Activated CD4-positive, alpha-beta T cell treated with anti-CD3 and anti-CD28 coated beads for 36 hours (primary cell): ENCODE measurements around the gene CBFA2T3. TPM values are rescaled to one million over a fixed set of nuclear protein-coding genes. Genes with fewer than 3 reads are reported as not detected.
"Not testable (repeated sequence)": the region's sequence is repeated elsewhere in the genome, so short reads cannot be mapped to it uniquely, and the experiment has no call there.

ENCODE experiments used
- ATAC-seq: fragments of 200-7000 bp; cut with Tn5 transposase; one replicate; pipeline ENCODE4 v1.10.0; 2021; ENCODE audit warnings: mild to moderate bottlenecking, moderate library complexity
- CTCF ChIA-PET: fragments of 350-600 bp; sonication (Branson Sonifier 250); formaldehyde crosslinking; loops from one replicate; lab custom pipeline; 2021; ENCODE audit warnings: antibody characterized with exemption; lab: Charles Lee
- POLR2A ChIA-PET: fragments of 350-600 bp; sonication (Branson Sonifier 250); formaldehyde crosslinking; loops from one replicate; lab custom pipeline; 2021; ENCODE audit warnings: antibody characterized with exemption, inconsistent platforms; lab: Charles Lee
- DNase-seq: peaks from one replicate; pipeline ENCODE4 v3.0.0-alpha.2; 2020
- H3K27ac Mint-ChIP-seq: one replicate; pipeline ENCODE4 v1.8.0; 2021; ENCODE audit warnings: mixed read lengths
- H3K27me3 Mint-ChIP-seq: one replicate; pipeline ENCODE4 v1.8.0; 2021; ENCODE audit warnings: mixed read lengths
- H3K36me3 Mint-ChIP-seq: one replicate; pipeline ENCODE4 v1.8.0; 2021; ENCODE audit warnings: low read depth, mixed read lengths
- H3K4me1 Mint-ChIP-seq: one replicate; pipeline ENCODE4 v1.8.0; 2021; ENCODE audit warnings: mixed read lengths
- H3K4me3 Mint-ChIP-seq: one replicate; pipeline ENCODE4 v1.8.0; 2021; ENCODE audit warnings: mild to moderate bottlenecking, moderate library complexity, mixed read lengths
- H3K9me3 Mint-ChIP-seq: one replicate; pipeline ENCODE4 v1.8.0; 2021; ENCODE audit warnings: low read depth, mixed read lengths
- intact Hi-C, 2 experiments: fragments of 100-400 bp; cut with DNase I in 1 of 2; cut with micrococcal nuclease in 1 of 2; formaldehyde crosslinking; loops; one replicate each; pipeline versions ENCODE4 v1.14.2 to v1.15.1; 2022 to 2024; cut with DNase I, micrococcal nuclease
- total RNA-seq, 2 experiments: library from RNA; stranded (reverse); gene quantifications; one replicate each; pipeline ENCODE4 v1.2.3, GENCODE V29; 2021

Gene CBFA2T3
- total RNA-seq, 2 experiments from 2014 or later, result 0.30 to 0.34 TPM

DNA sequence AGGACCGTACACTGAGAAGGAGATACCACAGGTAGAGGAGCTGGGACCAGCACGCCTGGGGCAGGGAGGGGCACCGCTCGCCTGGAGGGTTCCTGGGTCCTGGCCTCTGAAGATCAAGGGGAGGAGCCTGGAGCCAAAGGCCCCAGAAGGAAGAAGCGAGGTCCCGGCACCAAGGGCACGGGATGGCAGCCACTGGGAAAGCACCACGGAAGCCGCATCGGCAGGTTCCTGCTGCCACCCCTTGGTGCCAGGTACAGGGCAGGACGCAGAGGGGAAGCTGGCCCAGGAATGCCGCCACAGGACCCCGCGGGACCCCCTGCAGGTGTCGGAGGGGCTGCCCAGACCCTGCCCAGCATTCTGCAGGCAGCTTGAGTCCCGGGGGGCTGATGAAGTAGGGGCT, 42.5 kb upstream of the CBFA2T3 start:
- peaks cover 7% of the 10 kb centered on the region for H3K9me3 Mint-ChIP-seq
- H3K4me3 Mint-ChIP-seq, result no peak overlapping the region
- H3K4me1 Mint-ChIP-seq, result peaks cover 8% of the 10 kb centered on the region
- peaks cover 3% of the 10 kb centered on the region for H3K27me3 Mint-ChIP-seq
- ChIA-PET POLR2A (no interaction called here), CTCF (interaction anchor here (0.6 kb wide), 1 partner anchor 68 kb away, joined by 3 read pairs; no protein-coding TSS in a partner anchor)
- H3K36me3 Mint-ChIP-seq, result no peaks in the 10 kb centered on the region
- intact Hi-C loops, result no loop called here
- DNase-seq (no peak), ATAC-seq (no peak)
- H3K27ac Mint-ChIP-seq, result no peak overlapping the region

GRCh38 chr16:89018282-89019158, 41.5 kb upstream of the CBFA2T3 start:
- no peak for ATAC-seq
- H3K4me3 Mint-ChIP-seq, result no peak overlapping the region
- POLR2A ChIA-PET, result no interaction called here

GRCh38 chr16:89017543-89018281, 40.7 kb upstream of the CBFA2T3 start:
- Mint-ChIP-seq H3K27ac (no peak overlapping the region), H3K27me3 (peaks cover 11% of the 10 kb centered on the region), H3K9me3 (peaks cover 7% of the 10 kb centered on the region), H3K36me3 (no peaks in the 10 kb centered on the region), H3K4me3 (no peak overlapping the region), H3K4me1 (peaks cover 8% of the 10 kb centered on the region)
- POLR2A ChIA-PET, result no interaction called here
- no peak for ATAC-seq
- CTCF ChIA-PET, result interaction anchor here (0.6 to 1.0 kb wide), 2 partner anchors 24 to 160 kb away, joined by 3 read pairs; no protein-coding TSS in a partner anchor
- no peak for DNase-seq
- intact Hi-C loops, result no loop called here

More at GRCh38 chr16:89018282-89019158, 41.5 kb upstream of the CBFA2T3 start:
- Mint-ChIP-seq H3K27ac (no peak overlapping the region), H3K4me1 (peaks cover 8% of the 10 kb centered on the region), H3K36me3 (no peaks in the 10 kb centered on the region), H3K9me3 (peaks cover 7% of the 10 kb centered on the region), H3K27me3 (peaks cover 7% of the 10 kb centered on the region)
- DNase-seq, result no peak
- intact Hi-C loops, result no loop called here
- CTCF ChIA-PET, result interaction anchor here (0.6 to 1.0 kb wide), 3 partner anchors 25 to 160 kb away, joined by 3 read pairs; no protein-coding TSS in a partner anchor

DNA sequence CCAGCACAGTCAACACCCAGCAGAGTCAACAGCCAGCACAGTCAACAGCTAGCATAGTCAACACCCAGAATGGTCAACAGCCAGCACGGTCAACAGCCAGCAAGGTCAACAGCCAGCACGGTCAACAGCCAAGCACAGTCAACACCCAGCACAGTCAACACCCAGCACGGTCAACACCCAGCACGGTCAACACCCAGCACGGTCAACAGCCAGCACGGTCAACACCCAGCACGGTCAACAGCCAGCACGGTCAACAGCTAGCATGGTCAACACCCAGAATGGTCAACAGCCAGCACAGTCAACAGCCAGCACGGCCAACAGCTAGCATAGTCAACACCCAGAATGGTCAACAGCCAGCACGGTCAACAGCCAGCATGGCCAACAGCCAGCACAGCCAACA, 39.6 kb upstream of the CBFA2T3 start:
- H3K9me3 Mint-ChIP-seq, CTCF ChIA-PET: not testable (repeated sequence)
- H3K27me3 Mint-ChIP-seq, result peaks cover 12% of the 10 kb centered on the region

GRCh38 chr16:89015271-89015859, 38.4 kb upstream of the CBFA2T3 start:
- CTCF ChIA-PET, result no interaction called here
- POLR2A ChIA-PET, result no interaction called here
- Mint-ChIP-seq H3K9me3 (peaks cover 7% of the 10 kb centered on the region), H3K27me3 (peaks cover 12% of the 10 kb centered on the region), H3K36me3 (no peaks in the 10 kb centered on the region), H3K27ac (no peak overlapping the region), H3K4me3 (no peak overlapping the region), H3K4me1 (peaks cover 5% of the 10 kb centered on the region)
- ATAC-seq, result no peak
- no peak for DNase-seq
- intact Hi-C loops, result no loop called here

More for the DNA sequence above, 39.6 kb upstream of the CBFA2T3 start:
- H3K4me3 Mint-ChIP-seq, POLR2A ChIA-PET, H3K36me3 Mint-ChIP-seq, H3K4me1 Mint-ChIP-seq, DNase-seq, ATAC-seq, H3K27ac Mint-ChIP-seq, intact Hi-C loops: not testable (repeated sequence)

DNA sequence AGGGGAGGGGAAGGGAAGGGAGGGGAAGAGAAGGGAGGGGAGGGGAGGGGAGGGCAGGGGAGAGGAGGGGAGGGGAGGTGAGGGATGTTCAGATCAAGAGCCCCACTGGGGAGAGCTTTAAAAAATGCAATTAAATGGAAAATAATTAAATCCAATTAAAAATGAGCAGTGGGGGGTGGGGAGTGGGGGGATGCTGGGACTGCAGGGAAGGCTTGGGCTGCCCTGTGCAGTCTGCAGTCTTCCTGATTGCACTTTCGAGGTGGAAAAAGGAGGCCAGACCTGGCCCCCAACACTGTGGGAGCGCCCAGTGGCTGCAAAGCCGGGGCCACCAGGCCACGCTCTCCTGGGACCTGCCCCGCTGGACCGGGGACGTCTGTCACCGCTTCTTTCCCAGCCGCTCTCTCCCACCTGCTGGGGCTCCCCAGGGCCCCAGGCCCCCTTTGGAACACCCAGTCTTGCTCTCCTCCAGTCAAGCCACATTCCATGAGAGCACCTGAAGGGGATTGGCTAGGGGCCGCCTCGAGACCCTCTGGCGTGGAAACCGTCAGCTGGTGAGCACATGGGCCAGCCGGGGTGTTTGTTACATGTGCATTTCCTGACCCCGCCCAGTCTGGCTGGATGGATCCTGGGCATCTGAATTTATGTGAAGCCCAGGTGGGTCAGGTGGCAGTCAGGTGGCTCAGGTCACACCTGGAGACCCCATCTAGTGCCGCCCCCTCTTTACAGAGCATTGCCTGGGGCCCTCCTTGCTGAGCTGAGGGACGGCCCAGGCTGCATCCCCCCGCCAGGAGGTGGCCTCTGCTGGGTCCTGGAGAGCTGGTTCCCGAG, 37.6 kb upstream of the CBFA2T3 start:
- DNase-seq, result no peak
- H3K9me3 Mint-ChIP-seq, result peaks cover 7% of the 10 kb centered on the region
- peaks cover 16% of the 10 kb centered on the region for H3K27me3 Mint-ChIP-seq
- POLR2A ChIA-PET, result no interaction called here
- intact Hi-C loops, result no loop called here
- H3K36me3 Mint-ChIP-seq, result no peaks in the 10 kb centered on the region
- CTCF ChIA-PET, result interaction anchor here (0.6 kb wide), 1 partner anchor 419 kb away, joined by 3 read pairs; no protein-coding TSS in a partner anchor
- H3K4me3 Mint-ChIP-seq, result no peak overlapping the region
- no peak for ATAC-seq
- no peak overlapping the region for H3K27ac Mint-ChIP-seq
- H3K4me1 Mint-ChIP-seq, result no peaks in the 10 kb centered on the region

GRCh38 chr16:89013692-89014402, 36.8 kb upstream of the CBFA2T3 start:
- H3K36me3 Mint-ChIP-seq, result no peaks in the 10 kb centered on the region
- H3K4me3 Mint-ChIP-seq, result no peak overlapping the region
- no peak overlapping the region for H3K27ac Mint-ChIP-seq
- ChIA-PET POLR2A (no interaction called here), CTCF (interaction anchor here (0.6 kb wide), 1 partner anchor 418 kb away, joined by 3 read pairs; no protein-coding TSS in a partner anchor)
- DNase-seq, result no peak
- intact Hi-C loops, result no loop called here
- H3K9me3 Mint-ChIP-seq, result peaks cover 7% of the 10 kb centered on the region
- no peaks in the 10 kb centered on the region for H3K4me1 Mint-ChIP-seq
- ATAC-seq, result no peak
- peaks cover 20% of the 10 kb centered on the region for H3K27me3 Mint-ChIP-seq

- Mint-ChIP-seq H3K27ac (no peak overlapping the region), H3K4me1 (no peaks in the 10 kb centered on the region), H3K9me3 (peaks cover 7% of the 10 kb centered on the region), H3K27me3 (peaks cover 20% of the 10 kb centered on the region), H3K36me3 (no peaks in the 10 kb centered on the region), H3K4me3 (no peak overlapping the region)
- no peak for DNase-seq
- ATAC-seq, result no peak
- POLR2A ChIA-PET, result no interaction called here
- intact Hi-C loops, result no loop called here
- CTCF ChIA-PET, result no interaction called here
Measured at GRCh38 chr16:89013111-89013510, 36.1 kb upstream of the CBFA2T3 start.

DNA sequence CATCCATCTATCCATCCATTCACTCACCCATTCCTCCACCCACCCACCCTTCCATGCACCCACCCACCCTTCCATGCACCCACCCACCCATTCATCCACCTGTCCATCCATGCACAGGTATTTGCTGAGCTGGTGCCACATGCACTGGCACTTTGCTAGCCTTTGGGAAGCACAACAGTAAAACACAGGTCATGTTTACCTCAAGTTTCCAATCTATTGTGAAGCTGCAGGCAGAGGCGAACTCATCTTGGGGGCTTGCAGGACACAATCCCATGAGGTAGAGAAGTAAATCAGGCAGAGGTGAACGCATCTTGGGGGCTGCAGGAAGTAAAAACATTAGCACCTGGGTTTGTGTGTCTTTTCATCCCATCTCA, 35.6 kb upstream of the CBFA2T3 start:
- ATAC-seq, result no peak
- DNase-seq, result no peak

DNA sequence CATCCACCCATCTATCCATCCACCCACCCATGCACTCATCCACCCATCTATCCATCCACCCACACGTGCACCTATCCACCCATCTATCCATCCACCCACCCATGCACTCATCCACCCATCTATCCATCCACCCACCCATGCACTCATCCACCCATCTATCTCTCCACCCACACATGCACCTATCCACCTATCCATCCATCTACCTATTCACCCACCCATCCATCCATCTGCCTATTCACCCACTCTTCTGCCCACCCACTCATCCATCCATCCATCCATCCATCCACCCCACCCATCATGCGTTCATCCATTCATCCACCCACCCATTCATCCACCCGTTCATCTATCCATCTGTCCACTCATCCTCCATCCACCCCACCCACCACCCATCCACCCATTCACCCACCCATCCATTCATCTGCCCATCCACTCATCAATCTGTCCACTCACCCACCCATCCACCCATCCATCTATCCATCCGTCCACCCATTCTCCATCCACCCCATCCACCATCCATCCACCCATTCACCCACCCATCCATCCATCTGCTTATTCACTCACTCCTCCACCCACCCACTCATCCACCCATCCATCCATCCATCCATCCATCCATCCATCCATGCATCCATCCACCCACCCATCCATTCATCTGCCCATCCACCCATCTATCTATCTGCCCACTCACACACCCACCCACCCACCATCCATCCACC, 35.1 kb upstream of the CBFA2T3 start:
- intact Hi-C loops, result no loop called here
- CTCF ChIA-PET, result no interaction called here
- H3K36me3 Mint-ChIP-seq, result no peaks in the 10 kb centered on the region
- POLR2A ChIA-PET, result no interaction called here
- peaks cover 23% of the 10 kb centered on the region for H3K27me3 Mint-ChIP-seq
- H3K4me3 Mint-ChIP-seq, result no peak overlapping the region
- H3K27ac Mint-ChIP-seq, result no peak overlapping the region
- no peaks in the 10 kb centered on the region for H3K4me1 Mint-ChIP-seq
- ATAC-seq (no peak), DNase-seq (no peak)
- peaks cover 7% of the 10 kb centered on the region for H3K9me3 Mint-ChIP-seq

More for the DNA sequence above, 35.6 kb upstream of the CBFA2T3 start:
- Mint-ChIP-seq H3K4me3 (no peak overlapping the region), H3K9me3 (peaks cover 7% of the 10 kb centered on the region), H3K36me3 (no peaks in the 10 kb centered on the region), H3K27ac (no peak overlapping the region), H3K27me3 (peaks cover 20% of the 10 kb centered on the region), H3K4me1 (no peaks in the 10 kb centered on the region)
- CTCF ChIA-PET, result no interaction called here
- POLR2A ChIA-PET, result no interaction called here
- intact Hi-C loops, result no loop called here
